OCI-LY3 (cell line): ENCODE measurements around the gene TFR2.

Source experiments
- CTCF ChIP-seq: fragments of 200-600, 300-600 bp; sonication (generic); IDR thresholded peaks from 2 replicates; pipeline ENCODE4 v1.5.1; 2014; ENCODE audit warnings: antibody characterized with exemption, low read length, low read depth
- EZH2phosphoT487 ChIP-seq: fragments of 200-600 bp; shearing (Covaris generic); IDR thresholded peaks from 2 replicates; pipeline ENCODE4 v1.6.1; 2018; ENCODE audit warnings: antibody characterized with exemption, mixed run types, low read depth

GRCh38 chr7:100609958-100610357 is 31.4 kb downstream of the TFR2 start:
- TF ChIP-seq CTCF (no peak), EZH2phosphoT487 (no peak)
